GM21717 (cell line): ENCODE results near the gene PIK3CB.
"Not testable (repeated sequence)": the region's sequence is repeated elsewhere in the genome, so short reads cannot be mapped to it uniquely, and the experiment has no call there.

Source experiments
- ATAC-seq: cut with Tn5 transposase; IDR thresholded peaks from one replicate; pipeline ENCODE4 v1.9.1; 2021; ENCODE audit warnings: mild to moderate bottlenecking, moderate library complexity; ENCODE audit not compliant: unreplicated experiment

PIK3CB gene

GRCh38 chr3:138629526-138629925 lies 205.2 kb downstream of the PIK3CB start:
- no peak for ATAC-seq

DNA sequence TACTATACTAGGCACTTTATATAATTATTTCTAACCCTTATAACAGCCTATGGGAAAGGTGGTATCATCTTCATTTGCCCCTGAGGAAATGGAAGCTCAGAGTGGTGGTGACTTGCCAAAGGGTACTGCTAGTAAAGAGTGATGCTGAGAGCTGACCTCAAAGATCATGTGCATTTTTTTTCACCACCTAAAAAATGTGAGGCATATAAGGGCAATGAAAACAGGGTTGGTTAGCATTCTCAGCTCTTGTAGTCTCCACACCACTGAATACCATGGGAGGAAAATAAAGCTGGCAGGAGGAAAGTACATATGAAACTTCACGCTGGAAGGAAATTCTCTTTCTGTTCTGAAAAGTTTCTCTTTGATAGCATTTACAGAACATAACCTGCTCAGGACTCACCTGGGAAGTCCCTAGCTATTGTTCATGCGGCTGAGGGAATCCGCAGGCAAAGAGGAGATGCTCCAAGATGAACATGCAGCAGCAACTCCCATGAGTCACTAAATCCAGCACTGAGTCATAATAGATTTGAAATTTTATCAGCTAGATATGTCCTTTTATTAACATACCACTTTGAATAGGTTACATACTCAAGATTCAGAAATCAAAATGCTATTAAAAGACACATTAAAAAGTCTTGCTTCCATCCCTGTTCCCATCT lies 208.9 kb downstream of the PIK3CB start:
- no peak for ATAC-seq

GRCh38 chr3:138624518-138624917 lies 210.2 kb downstream of the PIK3CB start:
- ATAC-seq = no peak

- no peak for ATAC-seq
Observed at GRCh38 chr3:138620431-138620830, 214.3 kb downstream of the PIK3CB start.

- no peak for ATAC-seq
Observed at GRCh38 chr3:138615462-138615861, 219.3 kb downstream of the PIK3CB start.

GRCh38 chr3:138609898-138610266 lies 224.8 kb downstream of the PIK3CB start:
- ATAC-seq = no peak

DNA sequence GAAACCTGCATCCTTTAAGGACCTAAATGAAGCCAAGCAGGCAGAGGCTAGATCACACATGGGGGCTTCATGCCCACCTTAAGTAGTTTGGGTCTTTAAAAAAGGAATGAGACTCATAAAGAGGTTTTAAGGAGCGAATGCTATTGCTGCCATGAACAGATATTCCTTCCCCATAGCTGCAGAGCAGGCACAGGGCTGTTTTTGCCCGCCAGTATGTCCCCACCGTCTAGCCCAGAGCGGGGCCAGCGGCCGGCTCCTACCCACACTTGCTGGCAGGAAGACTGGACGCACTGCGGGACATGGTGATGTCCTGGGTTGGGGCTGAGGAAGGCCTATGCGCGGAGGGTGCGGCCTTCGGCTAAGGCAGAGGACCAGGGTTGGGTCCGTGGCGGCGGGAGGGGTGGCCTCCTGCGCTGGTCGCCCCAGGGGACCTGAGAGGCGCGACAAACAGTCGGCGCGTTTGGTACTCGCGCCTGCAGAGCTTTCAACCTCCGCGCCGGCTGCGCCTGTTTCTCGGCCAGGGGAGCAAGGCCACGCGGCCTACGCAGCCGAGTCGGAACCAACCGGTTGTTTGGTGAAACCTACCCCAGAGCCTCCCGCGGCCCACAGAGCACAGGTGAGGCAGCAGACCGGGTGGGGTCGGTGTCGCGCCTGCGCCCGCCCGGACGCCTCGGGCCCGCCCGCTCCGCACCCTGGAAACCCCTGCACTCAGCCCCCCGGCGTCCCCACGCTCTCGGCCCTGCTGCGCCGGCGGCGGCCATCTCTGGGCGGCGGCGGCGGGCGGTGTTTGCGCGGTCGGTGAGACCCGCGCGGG lies 226.2 kb downstream of the PIK3CB start, which contains the start of gene FAIM:
TSS of gene FAIM (plus strand) at position 450 of the 814 bp plus-strand sequence. CDS start 10,956 bp downstream, outside the sequence.
- ATAC-seq = peak; percentile 63

DNA sequence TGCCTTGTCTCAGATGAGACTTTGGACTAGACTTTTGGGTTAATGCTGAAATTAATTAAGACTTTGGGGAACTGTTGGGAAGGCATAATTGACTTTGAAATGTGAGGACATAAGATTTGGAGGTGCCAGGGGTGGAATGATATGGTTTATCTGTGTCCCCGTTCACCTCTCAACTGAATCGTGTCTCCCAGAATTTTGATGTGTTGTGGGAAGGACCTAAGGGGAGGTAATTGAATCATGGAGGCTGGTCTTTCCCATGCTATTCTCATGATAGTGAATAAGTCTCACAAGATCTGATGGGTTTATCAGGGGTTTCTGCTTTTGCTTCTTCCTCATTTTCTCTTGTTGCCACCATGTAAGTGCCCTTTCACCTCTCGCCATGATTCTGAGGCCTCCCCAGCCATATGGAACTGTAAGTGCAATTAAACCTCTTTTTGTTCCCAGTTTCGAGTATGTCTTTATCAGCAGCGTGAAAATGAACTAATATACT lies 230.6 kb downstream of the PIK3CB start:
- not testable (repeated sequence) for ATAC-seq
